GM06990 (cell line): ENCODE measurements around the gene GPT2.

Experiments used
- DNase-seq: peaks from one replicate; pipeline ENCODE4 v3.0.0-alpha.2; 2011; ENCODE audit not compliant: insufficient read length; ENCODE audit errors: extremely low read depth
- H3K27me3 ChIP-seq: replicated peaks from 2 replicates; pipeline ENCODE4 v1.6.0; 2011; ENCODE audit warnings: low read length; ENCODE audit not compliant: control insufficient read depth, insufficient read depth
- H3K36me3 ChIP-seq: 2 replicates; pipeline ENCODE4 v1.5.1; 2011; ENCODE audit warnings: low read length; ENCODE audit not compliant: control insufficient read depth, insufficient read depth
- H3K4me3 ChIP-seq: replicated peaks from 2 replicates; pipeline ENCODE4 v1.5.1; 2011; ENCODE audit warnings: low read depth, mild to moderate bottlenecking, control low read depth, low read length
- CTCF ChIP-seq: IDR thresholded peaks from 2 replicates; pipeline ENCODE4 v1.5.1; 2011; ENCODE audit warnings: low read length, control low read depth, mild to moderate bottlenecking, inconsistent platforms; ENCODE audit not compliant: insufficient read depth, poor library complexity, severe bottlenecking

The GPT2 gene

DNA sequence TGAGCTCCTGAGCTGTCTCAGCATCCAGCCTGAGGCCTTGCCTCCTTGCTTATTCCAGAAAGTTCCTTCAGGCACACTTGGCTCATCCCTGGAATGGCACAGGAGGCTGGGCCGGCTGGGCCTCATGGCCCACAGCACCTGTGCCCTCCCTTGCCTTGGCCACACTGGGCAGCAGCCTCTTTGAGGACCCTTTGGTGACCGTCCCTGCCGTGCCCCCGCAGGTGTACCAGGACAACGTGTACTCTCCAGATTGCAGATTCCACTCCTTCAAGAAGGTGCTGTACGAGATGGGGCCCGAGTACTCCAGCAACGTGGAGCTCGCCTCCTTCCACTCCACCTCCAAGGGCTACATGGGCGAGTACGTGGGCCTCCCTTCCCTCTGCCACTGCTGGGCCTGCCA, 34.2 kb downstream of the GPT2 start:
- Histone ChIP-seq H3K4me3 (no peak overlapping the region), H3K27me3 (no peaks in the 10 kb centered on the region), H3K36me3 (peaks cover 1% of the 10 kb centered on the region; the same call in 1 of the 2 replicates)
- no peak for TF ChIP-seq CTCF
- DNase-seq = no peak

DNA sequence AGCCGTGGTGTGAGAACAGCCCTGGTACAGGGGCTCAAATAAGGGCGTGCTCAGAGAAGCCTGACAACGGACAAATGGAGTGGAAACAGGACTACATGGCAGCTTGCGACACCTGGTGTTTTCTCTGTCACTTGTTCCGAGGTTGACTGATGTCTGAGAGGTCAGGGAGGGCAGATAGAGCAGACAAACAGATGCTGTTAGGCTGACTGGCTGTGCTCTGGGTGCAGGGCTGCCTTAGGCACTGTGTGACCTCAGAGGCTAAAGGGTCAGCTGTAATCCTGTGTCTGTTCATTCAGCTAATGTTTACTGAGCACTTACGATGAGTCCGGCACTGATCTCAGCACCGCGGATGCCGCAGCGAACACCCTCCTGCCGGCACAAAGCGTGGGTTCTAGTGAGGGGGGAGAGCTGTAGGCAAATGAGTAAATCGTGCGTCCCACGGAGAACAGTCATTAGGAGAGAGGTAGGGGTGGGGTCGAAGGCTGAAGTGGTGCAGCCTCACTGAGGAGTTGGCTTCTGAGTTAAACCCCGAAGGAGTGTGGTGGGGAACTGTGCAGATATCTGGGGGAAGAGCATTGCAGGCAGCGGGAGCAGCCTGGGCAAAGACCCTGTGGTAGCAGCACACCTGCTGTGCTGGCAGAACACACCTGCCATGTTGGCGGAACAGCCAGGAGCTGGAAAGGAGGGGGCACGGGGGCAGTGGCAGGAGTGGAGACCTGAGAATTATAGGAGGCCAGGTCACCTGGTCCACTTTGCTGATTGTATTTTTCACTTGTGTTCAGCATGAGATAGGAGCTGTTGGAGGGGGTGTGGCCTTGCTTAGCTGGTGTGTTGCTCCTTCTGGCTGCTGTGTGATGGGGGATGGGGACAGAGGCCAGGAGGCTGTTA, 35.0 kb downstream of the GPT2 start:
- peak; percentile 56 for TF ChIP-seq CTCF
- H3K36me3 ChIP-seq = peaks cover 1% of the 10 kb centered on the region; the same call in 1 of the 2 replicates
- H3K27me3 ChIP-seq = no peaks in the 10 kb centered on the region
- peak; percentile 76 for DNase-seq
- H3K4me3 ChIP-seq = peak overlapping the region; percentile 35

DNA sequence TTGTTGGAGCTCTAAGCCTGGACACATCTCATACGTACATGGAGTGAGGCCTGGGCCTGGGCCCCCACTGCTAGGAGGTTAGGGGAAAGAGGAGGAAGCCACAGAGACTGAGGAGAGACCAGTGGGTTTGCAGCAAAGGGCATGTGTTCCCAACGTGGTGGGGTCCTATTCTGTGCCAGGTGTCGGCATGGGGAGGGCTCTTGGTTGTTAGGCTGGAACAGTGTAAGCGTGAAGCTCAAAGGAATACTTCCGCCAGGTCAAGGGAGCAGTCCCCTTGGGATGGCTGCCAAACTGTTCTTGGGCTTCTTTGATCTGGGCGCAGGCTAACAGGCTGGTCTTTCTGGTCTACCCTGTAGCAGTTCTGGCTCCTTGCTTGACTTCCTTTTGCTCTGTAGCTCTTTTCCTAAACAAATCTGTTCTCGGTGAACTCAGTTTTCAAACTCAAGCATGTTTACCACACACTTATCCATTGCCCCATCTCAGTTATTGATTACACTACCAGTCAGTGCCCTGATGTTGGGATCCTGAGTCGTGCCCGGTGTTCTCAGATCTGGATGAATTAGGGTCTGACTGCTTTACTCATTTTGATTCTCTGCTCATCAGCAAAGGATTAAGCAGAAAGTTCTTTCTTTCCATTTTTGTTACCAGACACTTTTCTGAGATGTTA, 36.4 kb downstream of the GPT2 start:
- Histone ChIP-seq H3K36me3 (peaks cover under 1% of the 10 kb centered on the region; the same call in 1 of the 2 replicates), H3K4me3 (no peak overlapping the region), H3K27me3 (no peaks in the 10 kb centered on the region)
- no peak for DNase-seq
- TF ChIP-seq CTCF = no peak

DNA sequence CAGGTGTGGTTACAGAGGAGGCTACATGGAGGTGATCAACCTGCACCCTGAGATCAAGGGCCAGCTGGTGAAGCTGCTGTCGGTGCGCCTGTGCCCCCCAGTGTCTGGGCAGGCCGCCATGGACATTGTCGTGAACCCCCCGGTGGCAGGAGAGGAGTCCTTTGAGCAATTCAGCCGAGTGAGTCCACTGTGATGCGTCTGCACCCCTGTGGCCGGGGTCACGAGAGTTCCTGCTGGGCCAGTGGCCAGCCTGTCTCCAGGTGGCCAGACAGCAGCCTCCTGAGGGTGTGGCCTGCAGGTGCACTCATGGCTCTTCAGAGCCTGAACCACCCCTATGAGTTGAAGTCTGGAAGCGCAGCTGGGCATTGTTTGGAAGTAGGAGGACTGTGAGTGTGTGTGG, 38.1 kb downstream of the GPT2 start:
- H3K36me3 ChIP-seq = no peaks in the 10 kb centered on the region
- no peaks in the 10 kb centered on the region for H3K27me3 ChIP-seq
- TF ChIP-seq CTCF = no peak
- no peak for DNase-seq
- H3K4me3 ChIP-seq = no peak overlapping the region

- Histone ChIP-seq H3K4me3 (no peak overlapping the region), H3K36me3 (no peaks in the 10 kb centered on the region), H3K27me3 (no peaks in the 10 kb centered on the region)
- DNase-seq = no peak
- no peak for TF ChIP-seq CTCF
These were observed 39.5 kb downstream of the GPT2 start for GRCh38 chr16:46923513-46924295.
